Dedifferentiated amniotic fluid mesenchymal stem cell (primary cell): ENCODE measurements around the gene PACS1.

ENCODE experiments used
- DNase-seq: peaks from one replicate; pipeline ENCODE4 v3.0.0-alpha.2; 2016; ENCODE audit errors: extremely low spot score

The PACS1 gene

GRCh38 chr11:66224226-66224855 is 154.3 kb downstream of the PACS1 start:
- no peak for DNase-seq

- DNase-seq, result no peak
Observed at GRCh38 chr11:66225066-66225465, 155.0 kb downstream of the PACS1 start.

- DNase-seq, result no peak
Observed at GRCh38 chr11:66226101-66226500, 156.0 kb downstream of the PACS1 start.

- DNase-seq, result no peak
Observed at GRCh38 chr11:66227700-66228099, 157.6 kb downstream of the PACS1 start.

- DNase-seq, result no peak
Observed at GRCh38 chr11:66228521-66228920, 158.4 kb downstream of the PACS1 start.

- DNase-seq, result no peak
Observed at GRCh38 chr11:66230156-66230555, 160.1 kb downstream of the PACS1 start.

GRCh38 chr11:66230978-66231377 is 160.9 kb downstream of the PACS1 start:
- DNase-seq, result no peak

GRCh38 chr11:66231561-66231960 is 161.5 kb downstream of the PACS1 start:
- DNase-seq, result no peak

- no peak for DNase-seq
Observed at GRCh38 chr11:66232769-66233168, 162.7 kb downstream of the PACS1 start.

- no peak for DNase-seq
Observed at GRCh38 chr11:66233301-66233700, 163.2 kb downstream of the PACS1 start.

GRCh38 chr11:66235141-66235540 is 165.1 kb downstream of the PACS1 start:
- no peak for DNase-seq

GRCh38 chr11:66237867-66238266 is 167.8 kb downstream of the PACS1 start:
- no peak for DNase-seq

- no peak for DNase-seq
Observed at GRCh38 chr11:66238786-66239413, 168.8 kb downstream of the PACS1 start.

- DNase-seq, result no peak
Observed at GRCh38 chr11:66239511-66239910, 169.4 kb downstream of the PACS1 start.

GRCh38 chr11:66239998-66240780 is 170.1 kb downstream of the PACS1 start:
- DNase-seq, result no peak

GRCh38 chr11:66240781-66241136 is 170.7 kb downstream of the PACS1 start:
- no peak for DNase-seq

GRCh38 chr11:66242095-66242765 is 172.2 kb downstream of the PACS1 start:
- no peak for DNase-seq

- DNase-seq, result no peak
Observed at GRCh38 chr11:66243782-66244535, 173.9 kb downstream of the PACS1 start.

GRCh38 chr11:66247295-66247694 is 177.2 kb downstream of the PACS1 start:
- DNase-seq, result no peak

GRCh38 chr11:66247801-66248200 is 177.7 kb downstream of the PACS1 start:
- DNase-seq, result no peak

- no peak for DNase-seq
Observed at GRCh38 chr11:66248903-66249302, 178.8 kb downstream of the PACS1 start.

- no peak for DNase-seq
Observed at GRCh38 chr11:66251809-66252208, 181.7 kb downstream of the PACS1 start.
